HepG2 (cell line): ENCODE measurements around the gene PRR19.

ENCODE experiments used
- CEBPG ChIP-seq: IDR thresholded peaks from 2 replicates; pipeline ENCODE4 v1.6.1; 2016
- HMGA1 ChIP-seq: sonication (generic); formaldehyde crosslinking; conservative IDR thresholded peaks from 2 replicates; pipeline ENCODE4 v1.4.0; 2020; ENCODE audit warnings: missing genetic modification reagents
- TCF12 ChIP-seq, 2 experiments: fragments of 450-650 bp in 1 of 2; sonication (generic) in 1 of 2; formaldehyde crosslinking in 1 of 2; IDR thresholded peaks; 2 replicates each; pipeline versions ENCODE4 v1.6.1 to v1.8.0; 2017 to 2022; ENCODE audit warnings: antibody characterized with exemption in 1 of 2, mild to moderate bottlenecking in 1 of 2, missing genetic modification reagents in 1 of 2, moderate library complexity in 1 of 2
- TF ChIP-seq, protein P1 (sequence below): sonication (generic); formaldehyde crosslinking; IDR thresholded peaks from 2 replicates; pipeline ENCODE4 v1.5.0; 2020; ENCODE audit warnings: missing genetic modification reagents, mild to moderate bottlenecking, borderline replicate concordance
- TF ChIP-seq, protein P2 (sequence below): sonication (generic); formaldehyde crosslinking; IDR thresholded peaks from 2 replicates; pipeline ENCODE4 v1.4.0; 2020; ENCODE audit warnings: missing genetic modification reagents, borderline replicate concordance

DNA sequence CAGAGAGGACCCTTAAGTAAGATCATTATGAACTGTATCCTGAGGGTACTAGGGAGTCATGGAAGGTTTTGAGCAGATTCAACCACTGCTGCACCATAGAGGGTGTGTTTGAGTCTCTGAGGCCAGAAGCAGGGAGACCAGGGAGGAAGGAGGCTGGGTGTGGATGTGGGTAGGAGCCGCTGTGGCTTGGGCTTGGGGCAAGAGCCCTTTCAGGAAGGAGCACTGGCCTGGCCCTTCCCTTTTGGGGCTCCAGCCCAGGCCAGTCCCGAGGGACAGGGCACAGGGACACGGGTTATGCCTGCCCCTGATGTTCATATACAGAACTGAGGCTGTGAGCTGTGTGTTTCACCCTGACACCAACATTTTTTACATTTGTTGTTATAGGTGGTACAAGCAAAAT, 25.6 kb upstream of the PRR19 start:
- TF ChIP-seq TCF12 (IDR thresholded peaks at IDR 0.05) (no peak), TCF12 (CRISPR knock-in tag; IDR thresholded peaks at IDR 0.05) (no peak), HMGA1 (CRISPR knock-in tag) (no peak), CEBPG (CRISPR knock-in tag) (no peak)
- TF ChIP-seq, protein P1, sequence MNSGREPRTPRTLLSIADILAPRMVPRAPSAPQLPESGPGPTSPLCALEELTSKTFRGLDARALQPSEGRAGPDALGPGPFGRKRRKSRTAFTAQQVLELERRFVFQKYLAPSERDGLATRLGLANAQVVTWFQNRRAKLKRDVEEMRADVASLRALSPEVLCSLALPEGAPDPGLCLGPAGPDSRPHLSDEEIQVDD, result no peak
- TF ChIP-seq, protein P2, sequence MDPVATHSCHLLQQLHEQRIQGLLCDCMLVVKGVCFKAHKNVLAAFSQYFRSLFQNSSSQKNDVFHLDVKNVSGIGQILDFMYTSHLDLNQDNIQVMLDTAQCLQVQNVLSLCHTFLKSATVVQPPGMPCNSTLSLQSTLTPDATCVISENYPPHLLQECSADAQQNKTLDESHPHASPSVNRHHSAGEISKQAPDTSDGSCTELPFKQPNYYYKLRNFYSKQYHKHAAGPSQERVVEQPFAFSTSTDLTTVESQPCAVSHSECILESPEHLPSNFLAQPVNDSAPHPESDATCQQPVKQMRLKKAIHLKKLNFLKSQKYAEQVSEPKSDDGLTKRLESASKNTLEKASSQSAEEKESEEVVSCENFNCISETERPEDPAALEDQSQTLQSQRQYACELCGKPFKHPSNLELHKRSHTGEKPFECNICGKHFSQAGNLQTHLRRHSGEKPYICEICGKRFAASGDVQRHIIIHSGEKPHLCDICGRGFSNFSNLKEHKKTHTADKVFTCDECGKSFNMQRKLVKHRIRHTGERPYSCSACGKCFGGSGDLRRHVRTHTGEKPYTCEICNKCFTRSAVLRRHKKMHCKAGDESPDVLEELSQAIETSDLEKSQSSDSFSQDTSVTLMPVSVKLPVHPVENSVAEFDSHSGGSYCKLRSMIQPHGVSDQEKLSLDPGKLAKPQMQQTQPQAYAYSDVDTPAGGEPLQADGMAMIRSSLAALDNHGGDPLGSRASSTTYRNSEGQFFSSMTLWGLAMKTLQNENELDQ (CRISPR knock-in tag), result no peak
